SH-SY5Y (cell line): Measurements from ENCODE around the gene MAS1.

Experiments
- GATA2 ChIP-seq: IDR thresholded peaks from 2 replicates; pipeline ENCODE4 v1.6.1; 2011; ENCODE audit warnings: mild to moderate bottlenecking, low read depth, low read length
- GATA3 ChIP-seq: IDR thresholded peaks from 2 replicates; pipeline ENCODE4 v1.6.1; 2011; ENCODE audit warnings: low read depth, mild to moderate bottlenecking, low read length, moderate library complexity

DNA sequence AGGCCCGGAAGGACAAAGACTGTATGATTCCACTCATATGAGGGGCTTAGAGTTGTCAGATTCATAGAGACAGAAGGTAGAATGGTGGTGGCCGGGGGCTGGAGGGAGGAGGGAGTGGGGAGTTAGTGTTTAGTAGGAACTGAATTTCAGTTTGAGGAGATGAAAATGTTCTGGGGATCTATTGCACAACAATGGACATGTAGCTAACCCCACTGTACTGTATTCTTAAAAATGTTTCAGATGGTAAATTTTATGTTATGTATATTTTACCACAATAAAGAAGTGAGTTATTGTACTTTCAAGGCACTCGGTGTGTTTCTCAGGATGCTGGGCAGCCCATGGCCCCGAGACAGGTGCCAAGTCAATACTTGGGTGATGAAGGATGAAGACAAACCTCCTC, 25.4 kb downstream of the MAS1 start:
- no peak for TF ChIP-seq GATA3
- no peak for TF ChIP-seq GATA2
